Retina (tissue), 1 donor: ENCODE results near the gene SRP14.
"Not testable (repeated sequence)": the region's sequence is repeated elsewhere in the genome, so short reads cannot be mapped to it uniquely, and the experiment has no call there.

Experiments
- DNase-seq: peaks from one replicate; pipeline ENCODE4 v3.0.0-alpha.2; 2016

SRP14 gene

GRCh38 chr15:40016224-40016865 lies 22.6 kb downstream of the SRP14 start:
- DNase-seq, result no peak

DNA sequence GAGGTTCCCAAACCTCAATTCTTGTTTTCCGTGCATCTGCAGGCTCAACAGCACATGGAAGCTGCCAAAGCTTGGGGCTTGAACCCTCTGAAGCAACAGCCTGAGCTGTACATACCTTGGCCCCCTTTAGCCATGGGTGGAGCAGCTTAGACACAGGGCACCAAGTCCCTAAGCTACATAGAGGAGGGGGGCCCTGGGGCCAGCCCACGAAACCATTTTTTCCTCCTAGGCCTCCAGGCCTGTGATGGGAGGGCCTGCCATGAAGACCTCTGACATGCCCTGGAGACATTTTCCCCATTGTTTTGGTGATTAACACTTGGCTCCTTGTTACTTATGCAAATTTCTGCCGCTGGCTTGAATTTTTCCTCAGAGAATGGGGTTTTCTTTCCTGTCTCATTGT lies 24.6 kb downstream of the SRP14 start:
- no peak for DNase-seq

DNA sequence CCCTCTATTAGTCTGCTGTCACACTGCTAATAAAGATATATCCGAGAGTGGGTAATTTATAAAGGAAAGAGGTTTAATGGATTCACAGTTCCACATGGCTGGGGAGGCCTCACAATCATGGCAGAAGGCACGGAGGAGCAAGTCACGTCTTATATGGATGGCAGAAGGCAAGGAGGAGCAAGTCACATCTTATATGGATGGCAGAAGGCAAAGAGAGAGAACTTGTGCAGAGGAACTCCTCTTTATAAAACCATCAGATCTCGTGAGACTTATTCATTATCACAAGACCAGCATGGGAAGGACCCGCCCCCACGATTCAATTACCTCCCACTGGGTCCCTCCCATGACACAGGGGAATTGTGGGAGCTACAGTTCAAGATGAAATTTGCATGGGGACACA lies 25.6 kb downstream of the SRP14 start:
- not testable (repeated sequence) for DNase-seq

GRCh38 chr15:40011303-40011702 lies 27.7 kb downstream of the SRP14 start:
- peak; percentile 47 for DNase-seq

GRCh38 chr15:40010686-40011085 lies 28.3 kb downstream of the SRP14 start:
- DNase-seq, result peak; percentile 63

DNA sequence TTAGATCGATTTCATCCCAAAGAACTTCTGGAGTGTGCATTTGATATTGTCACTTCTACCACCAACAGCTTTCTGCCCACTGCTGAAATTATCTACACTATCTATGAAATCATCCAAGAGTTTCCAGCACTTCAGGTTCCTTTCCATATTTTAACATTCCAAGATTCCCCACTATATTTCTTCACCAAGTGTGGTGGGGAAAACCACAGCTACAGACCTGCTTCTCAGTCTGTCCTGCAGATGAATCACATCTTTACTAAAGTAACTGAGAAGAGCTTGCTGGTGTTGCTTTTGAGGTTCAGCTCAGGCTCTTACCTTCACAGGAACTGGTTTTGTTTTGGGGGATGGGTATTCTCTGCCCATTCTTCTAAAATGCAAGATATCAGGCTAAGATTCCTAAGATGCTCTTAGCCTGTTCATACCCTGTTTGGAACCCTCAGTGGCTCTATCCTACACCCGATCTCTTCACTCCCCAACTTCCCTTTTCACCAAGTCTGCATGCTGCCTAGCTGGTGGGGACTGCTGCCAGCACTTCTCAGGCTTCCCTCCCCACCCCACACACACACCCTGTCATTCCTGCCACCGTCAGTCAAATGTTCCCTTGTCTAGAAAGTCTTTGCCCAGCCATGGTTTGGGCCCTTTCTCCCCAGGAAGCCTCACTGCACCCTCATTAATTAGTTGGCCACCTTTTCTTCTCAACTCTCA lies 30.8 kb downstream of the SRP14 start:
- DNase-seq, result no peak

DNA sequence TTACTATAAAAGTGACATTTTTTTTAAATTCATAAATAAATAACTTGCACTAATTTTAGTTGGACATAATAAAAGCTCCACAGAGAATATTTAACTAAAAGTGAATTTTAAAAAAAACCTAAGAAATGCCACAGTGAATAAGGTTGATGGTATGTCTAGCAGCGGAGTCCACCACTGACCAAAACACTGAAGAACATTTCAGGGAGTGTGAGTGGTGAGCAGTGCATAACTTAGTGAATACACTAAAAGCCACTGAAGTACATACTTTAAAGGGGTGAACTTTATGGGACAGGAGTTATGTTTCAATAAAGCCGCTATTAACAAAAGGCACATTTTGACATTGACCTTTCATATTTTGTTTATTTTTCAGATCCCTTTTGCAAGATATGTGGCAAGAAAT lies 32.3 kb downstream of the SRP14 start:
- no peak for DNase-seq

- DNase-seq, result no peak
Observed at GRCh38 chr15:40006003-40006402, 33.0 kb downstream of the SRP14 start.

GRCh38 chr15:40003116-40003916 lies 35.7 kb downstream of the SRP14 start:
- DNase-seq, result no peak

GRCh38 chr15:40002295-40002694 lies 36.7 kb downstream of the SRP14 start:
- no peak for DNase-seq

- no peak for DNase-seq
Observed at GRCh38 chr15:39999538-40000200, 39.3 kb downstream of the SRP14 start.

DNA sequence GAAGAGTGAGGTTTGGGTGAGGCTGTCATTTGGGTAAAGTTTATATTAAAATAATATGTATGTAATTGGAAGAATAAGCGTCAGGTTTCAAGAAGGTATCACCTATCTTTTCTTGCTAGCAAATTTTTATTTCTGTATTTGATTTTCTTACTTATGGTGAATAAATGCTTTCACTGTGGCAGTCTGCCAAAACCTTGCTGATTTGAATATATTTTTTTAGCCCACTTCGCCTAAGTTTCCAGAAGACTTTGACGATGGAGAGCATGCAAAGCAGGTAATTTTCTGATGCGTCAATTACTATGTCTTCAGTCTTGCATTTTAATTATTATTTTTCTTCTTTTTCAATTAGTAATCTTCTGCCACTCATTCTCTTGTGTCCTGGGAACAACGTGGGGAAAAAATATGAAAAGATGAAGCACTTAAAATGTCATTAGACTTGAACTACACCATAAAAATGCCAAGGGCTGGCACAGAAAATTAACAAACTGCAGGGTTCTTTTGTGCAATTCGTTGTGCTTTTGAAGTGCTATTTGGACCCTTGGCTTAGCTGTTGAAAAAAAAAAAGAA lies 40.4 kb downstream of the SRP14 start:
- DNase-seq, result no peak

GRCh38 chr15:39997639-39998038 lies 41.3 kb downstream of the SRP14 start:
- DNase-seq, result no peak

DNA sequence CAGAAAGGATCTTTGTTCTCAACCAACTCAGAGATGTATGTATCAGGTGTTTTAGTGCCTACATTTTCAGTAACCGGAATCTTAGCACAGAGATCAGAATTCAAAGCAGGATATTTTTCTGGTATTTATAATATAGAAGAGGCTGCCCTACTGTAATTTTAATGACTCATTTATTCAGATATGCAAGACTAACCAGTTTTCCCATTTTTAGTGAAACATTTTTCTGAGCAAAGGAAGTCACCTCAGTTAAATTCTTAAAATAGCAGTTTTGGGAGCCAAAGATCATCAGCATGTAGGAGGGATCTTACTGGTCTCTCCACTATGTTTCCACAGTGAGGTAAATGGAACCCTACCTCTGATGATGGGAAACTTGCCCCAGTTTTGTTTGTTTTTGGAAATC lies 42.0 kb downstream of the SRP14 start:
- DNase-seq, result no peak

DNA sequence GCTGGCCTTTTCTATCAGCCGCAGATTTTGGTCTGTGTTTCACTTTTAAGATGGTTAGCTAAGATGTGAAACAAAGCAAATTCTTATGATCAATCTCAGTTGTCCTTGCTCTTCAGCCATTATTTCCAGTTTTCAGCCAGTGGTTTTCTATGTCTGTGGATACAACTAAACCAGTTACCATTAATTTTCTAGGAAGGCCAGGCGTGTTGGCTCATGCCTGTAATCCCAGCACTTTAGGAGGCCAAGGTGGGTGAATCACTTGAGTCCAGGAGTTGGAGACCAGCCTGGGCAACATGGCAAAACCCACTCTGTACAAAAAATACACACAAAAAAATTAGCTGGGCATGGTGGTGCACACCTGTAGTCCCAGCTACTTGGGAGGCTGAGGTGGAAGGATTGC lies 42.8 kb downstream of the SRP14 start:
- not testable (repeated sequence) for DNase-seq

DNA sequence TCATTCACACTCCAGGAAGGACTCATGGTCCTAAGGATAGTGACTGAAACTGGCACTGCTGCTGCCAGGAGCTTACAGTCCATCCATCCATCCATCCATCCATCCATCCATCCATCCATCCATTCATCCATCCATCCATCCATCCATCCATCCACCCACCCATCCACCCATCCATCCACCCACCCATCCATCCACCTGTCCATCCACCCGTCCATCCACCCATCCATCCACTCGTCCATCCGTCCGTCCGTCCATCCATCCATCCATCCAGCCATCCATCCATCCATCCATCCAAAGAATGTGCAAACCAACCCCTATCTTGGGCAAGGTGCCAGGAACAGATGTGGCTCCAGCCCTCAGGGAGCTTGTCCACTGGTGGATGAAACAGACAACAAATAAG lies 46.0 kb downstream of the SRP14 start:
- DNase-seq, result not testable (repeated sequence)

DNA sequence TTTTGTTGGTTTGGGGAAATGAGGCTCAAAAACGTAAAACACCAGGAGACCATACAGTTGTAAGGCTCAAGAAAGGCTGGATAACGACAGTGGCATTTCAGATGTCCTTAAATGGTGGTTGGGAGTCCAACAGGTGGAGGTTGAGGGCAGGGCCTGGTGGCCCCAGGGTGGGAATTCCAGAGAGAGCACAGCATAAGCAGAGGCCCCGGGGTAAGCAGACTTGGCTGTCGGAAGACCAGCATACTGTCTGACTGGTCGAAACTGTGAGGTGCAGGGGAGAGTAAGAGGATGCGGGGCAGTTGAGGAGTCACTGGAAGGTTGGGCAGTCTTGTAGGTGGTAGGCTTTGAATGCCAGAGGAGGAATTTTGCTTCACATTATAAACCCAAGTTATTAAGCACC lies 48.3 kb downstream of the SRP14 start:
- no peak for DNase-seq

GRCh38 chr15:39987821-39988220 lies 51.2 kb downstream of the SRP14 start:
- no peak for DNase-seq
